MCF 10A (cell line): Measurements from ENCODE around the gene KRT77. TPM values are rescaled to one million over a fixed set of nuclear protein-coding genes. Genes with fewer than 3 reads are reported as not detected.

Experiments used
- BruUV-seq: library from RNA; stranded (reverse); fragments of 400-500 nt; replicated peaks from 2 replicates; lab custom pipeline; 2021; lab: Mats Ljungman, UMichigan
- CTCF ChIA-PET: fragments of 300-600 bp; sonication (Branson Sonifier 250); formaldehyde crosslinking; extraction: SDS; loops from one replicate; lab custom pipeline; 2021; ENCODE audit warnings: antibody characterized with exemption, inconsistent platforms; lab: Yijun Ruan, JAX
- POLR2A ChIA-PET: fragments of 300-600, 350-650 bp; sonication (Branson Sonifier 250); formaldehyde crosslinking; extraction: SDS; loops from one replicate; lab custom pipeline; 2020; ENCODE audit warnings: antibody characterized with exemption, inconsistent platforms; lab: Yijun Ruan, JAX
- DNase-seq: peaks from one replicate; pipeline ENCODE4 v3.0.0-alpha.2; 2018; ENCODE audit not compliant: unreplicated experiment
- H3K27ac Mint-ChIP-seq: one replicate; pipeline ENCODE4 v1.8.0; 2022; ENCODE audit warnings: mild to moderate bottlenecking, low read depth, mixed read lengths; ENCODE audit not compliant: unreplicated experiment
- H3K27me3 Mint-ChIP-seq: one replicate; pipeline ENCODE4 v1.8.0; 2022; ENCODE audit warnings: mixed read lengths; ENCODE audit not compliant: insufficient read depth, unreplicated experiment
- H3K36me3 Mint-ChIP-seq: one replicate; pipeline ENCODE4 v1.8.0; 2022; ENCODE audit warnings: mild to moderate bottlenecking, moderate library complexity, mixed read lengths; ENCODE audit not compliant: insufficient read depth, unreplicated experiment
- H3K4me1 Mint-ChIP-seq: one replicate; pipeline ENCODE4 v1.8.0; 2022; ENCODE audit warnings: mixed read lengths; ENCODE audit not compliant: insufficient read depth, unreplicated experiment
- H3K4me3 Mint-ChIP-seq: one replicate; pipeline ENCODE4 v1.8.0; 2022; ENCODE audit warnings: mild to moderate bottlenecking, moderate library complexity, mixed read lengths; ENCODE audit not compliant: unreplicated experiment
- H3K9me3 Mint-ChIP-seq: one replicate; pipeline ENCODE4 v1.8.0; 2022; ENCODE audit warnings: mixed read lengths; ENCODE audit not compliant: unreplicated experiment
- intact Hi-C: fragments of 100-400 bp; cut with micrococcal nuclease; formaldehyde crosslinking; loops from 2 replicates; pipeline ENCODE4 v1.14.1; 2022
- total RNA-seq: library from RNA; stranded (reverse); gene quantifications from 2 replicates; pipeline ENCODE4 v1.2.3, GENCODE V29; 2022
- TF ChIP-seq, protein P1 (sequence below): fragments of 200-600 bp; IDR thresholded peaks from one replicate; pipeline ENCODE4 v1.8.0; 2022; ENCODE audit warnings: antibody characterized with exemption, mild to moderate bottlenecking; ENCODE audit not compliant: unreplicated experiment

The KRT77 gene
- total RNA-seq, 1 experiment from 2014 or later = not detected

DNA sequence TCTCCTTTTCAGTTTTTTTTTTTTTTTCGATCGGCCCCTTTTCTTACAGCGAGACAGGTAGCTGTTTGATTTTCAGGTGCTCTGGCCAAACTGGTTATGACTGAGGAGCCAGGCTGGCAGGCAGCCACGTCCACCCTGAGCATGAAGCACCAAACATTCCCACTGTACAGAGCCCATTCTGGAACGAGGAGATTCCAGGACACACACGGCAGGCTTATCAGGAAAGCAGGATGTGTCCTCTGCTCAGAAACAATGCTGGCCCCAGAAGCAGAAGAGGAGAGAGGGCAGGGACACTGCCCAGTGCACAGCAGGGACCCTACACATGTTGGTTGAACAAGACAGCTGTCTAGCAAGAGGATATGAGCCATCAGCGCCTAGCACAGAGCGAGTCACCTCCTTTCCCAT is 47.6 kb downstream of the KRT77 start:
- DNase-seq = peak; percentile 13
- Mint-ChIP-seq H3K4me1 (peaks cover 7% of the 10 kb centered on the region), H3K4me3 (no peak overlapping the region), H3K27ac (no peak overlapping the region), H3K27me3 (peaks cover 65% of the 10 kb centered on the region), H3K9me3 (no peaks in the 10 kb centered on the region), H3K36me3 (no peaks in the 10 kb centered on the region)
- ChIA-PET CTCF (interaction anchor here (0.6 to 1.3 kb wide), 6 partner anchors 9 to 300 kb away, joined by 3 to 7 read pairs (median 4); no protein-coding TSS in a partner anchor), POLR2A (interaction anchor here (1.4 kb wide), 1 partner anchor 10 kb away, joined by 3 read pairs; no protein-coding TSS in a partner anchor)
- intact Hi-C loops = no loop called here
- BruUV-seq = no TSS peak
- TF ChIP-seq, protein P1, sequence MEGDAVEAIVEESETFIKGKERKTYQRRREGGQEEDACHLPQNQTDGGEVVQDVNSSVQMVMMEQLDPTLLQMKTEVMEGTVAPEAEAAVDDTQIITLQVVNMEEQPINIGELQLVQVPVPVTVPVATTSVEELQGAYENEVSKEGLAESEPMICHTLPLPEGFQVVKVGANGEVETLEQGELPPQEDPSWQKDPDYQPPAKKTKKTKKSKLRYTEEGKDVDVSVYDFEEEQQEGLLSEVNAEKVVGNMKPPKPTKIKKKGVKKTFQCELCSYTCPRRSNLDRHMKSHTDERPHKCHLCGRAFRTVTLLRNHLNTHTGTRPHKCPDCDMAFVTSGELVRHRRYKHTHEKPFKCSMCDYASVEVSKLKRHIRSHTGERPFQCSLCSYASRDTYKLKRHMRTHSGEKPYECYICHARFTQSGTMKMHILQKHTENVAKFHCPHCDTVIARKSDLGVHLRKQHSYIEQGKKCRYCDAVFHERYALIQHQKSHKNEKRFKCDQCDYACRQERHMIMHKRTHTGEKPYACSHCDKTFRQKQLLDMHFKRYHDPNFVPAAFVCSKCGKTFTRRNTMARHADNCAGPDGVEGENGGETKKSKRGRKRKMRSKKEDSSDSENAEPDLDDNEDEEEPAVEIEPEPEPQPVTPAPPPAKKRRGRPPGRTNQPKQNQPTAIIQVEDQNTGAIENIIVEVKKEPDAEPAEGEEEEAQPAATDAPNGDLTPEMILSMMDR = no peak

DNA sequence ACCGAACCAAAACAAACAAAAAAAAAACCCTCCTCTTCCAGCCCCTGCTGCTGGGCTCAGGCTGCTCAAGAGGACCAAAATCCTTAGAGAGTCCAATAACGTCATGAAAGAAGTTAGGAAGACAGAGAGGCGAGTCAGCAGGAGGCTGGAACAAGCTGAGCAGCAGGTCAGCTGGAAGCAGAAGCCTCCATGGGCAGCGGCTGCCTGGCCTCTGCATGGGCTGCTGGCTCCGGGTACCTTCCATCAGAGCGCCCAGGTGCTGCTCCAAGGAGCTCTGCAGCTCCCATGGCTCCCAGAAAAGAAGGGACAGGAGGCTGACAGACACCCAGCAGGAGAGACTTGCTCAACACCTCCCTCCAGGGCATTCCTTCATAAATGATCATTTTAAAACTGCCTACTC is 48.1 kb downstream of the KRT77 start:
- CTCF ChIA-PET = interaction anchor here (0.6 to 1.3 kb wide), 7 partner anchors 8 to 301 kb away, joined by 3 to 7 read pairs (median 4); no protein-coding TSS in a partner anchor
- TF ChIP-seq, protein P1 = no peak
- peak; percentile 28 for DNase-seq
- H3K4me1 Mint-ChIP-seq = peaks cover 7% of the 10 kb centered on the region
- POLR2A ChIA-PET = interaction anchor here (0.7 to 1.4 kb wide), 2 partner anchors 10 to 75 kb away, joined by 3 read pairs; no protein-coding TSS in a partner anchor
- no peak overlapping the region for H3K4me3 Mint-ChIP-seq
- no TSS peak for BruUV-seq
- peaks cover 69% of the 10 kb centered on the region for H3K27me3 Mint-ChIP-seq
- H3K27ac Mint-ChIP-seq = no peak overlapping the region
- intact Hi-C loops = no loop called here
- H3K9me3 Mint-ChIP-seq = no peaks in the 10 kb centered on the region
- H3K36me3 Mint-ChIP-seq = no peaks in the 10 kb centered on the region

DNA sequence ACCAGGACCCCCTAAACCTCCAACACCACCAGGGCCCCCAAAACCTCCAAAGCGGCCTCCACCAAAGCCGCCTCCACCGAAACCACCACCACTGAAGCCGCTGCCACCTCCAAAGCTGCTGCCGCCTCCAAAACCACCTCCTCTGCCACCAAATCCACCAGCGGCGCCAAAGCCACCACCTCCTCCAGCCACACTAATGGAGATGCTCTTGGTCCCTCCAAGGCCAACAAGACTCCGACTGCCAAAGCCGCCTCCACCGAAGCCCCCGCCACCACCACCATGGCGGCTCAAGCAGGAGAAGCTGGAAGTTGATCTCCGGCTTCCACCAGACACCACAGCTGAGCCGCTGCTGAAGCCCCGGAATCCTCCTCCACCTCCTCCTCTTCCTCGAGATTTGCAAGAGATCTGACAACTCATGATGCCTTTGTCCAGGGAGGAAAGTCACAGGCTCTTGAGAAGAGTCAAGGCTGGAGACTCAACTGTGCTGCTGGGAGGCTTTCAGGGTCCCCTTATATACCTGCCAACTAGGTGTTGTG is 51.5 kb downstream of the KRT77 start, which contains the start of gene KRT2:
KRT2 (minus strand) TSS at position 486 of the 536 bp plus-strand sequence; CDS start at position 417, 69 bp downstream.
- Mint-ChIP-seq H3K4me1 (peaks cover 7% of the 10 kb centered on the region), H3K9me3 (no peaks in the 10 kb centered on the region), H3K27ac (no peak within 1 kb of the TSS), H3K27me3 (peaks cover 62% of the 10 kb centered on the region), H3K4me3 (no peak within 1 kb of the TSS), H3K36me3 (no peaks in the 10 kb centered on the region)
- BruUV-seq = no TSS peak
- intact Hi-C loops = no loop called here
- no peak for DNase-seq
- POLR2A ChIA-PET = no interaction called here
- CTCF ChIA-PET = interaction anchor here (0.8 kb wide), 1 partner anchor 500 kb away, joined by 3 read pairs; no protein-coding TSS in a partner anchor
- TF ChIP-seq, protein P1 = no peak

DNA sequence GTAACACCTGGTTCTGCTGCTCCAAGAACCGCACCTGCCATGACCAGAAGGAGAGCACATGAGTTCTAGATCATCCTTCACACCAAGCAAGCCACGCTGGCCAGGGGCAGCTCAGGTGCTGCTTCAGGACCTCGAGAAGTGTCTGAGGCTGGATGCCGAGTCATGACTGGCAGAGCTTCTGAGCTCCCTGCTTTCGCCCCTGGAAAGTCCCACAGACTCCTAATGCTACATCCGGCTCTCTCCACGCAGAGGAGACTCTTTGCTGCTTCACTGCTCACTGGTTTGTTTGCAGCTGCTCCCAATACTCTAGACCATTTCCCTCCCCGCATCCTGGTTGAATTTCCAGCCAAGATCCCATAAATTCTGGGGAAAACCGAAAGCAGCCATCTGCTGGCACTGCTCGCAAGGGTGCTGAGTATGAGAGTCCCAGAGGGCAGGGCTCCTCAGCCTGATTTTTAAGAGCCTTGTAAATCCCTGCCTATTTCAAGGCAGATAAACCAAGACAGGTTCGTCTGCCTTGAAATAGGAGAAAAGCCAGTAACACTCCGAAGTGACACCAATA is 52.7 kb downstream of the KRT77 start:
- no peak for DNase-seq
- Mint-ChIP-seq H3K27me3 (peaks cover 50% of the 10 kb centered on the region), H3K4me3 (no peak overlapping the region), H3K36me3 (no peaks in the 10 kb centered on the region), H3K27ac (no peak overlapping the region), H3K4me1 (peaks cover 4% of the 10 kb centered on the region), H3K9me3 (no peaks in the 10 kb centered on the region)
- intact Hi-C loops = no loop called here
- CTCF ChIA-PET = no interaction called here
- BruUV-seq = no TSS peak
- POLR2A ChIA-PET = no interaction called here
- TF ChIP-seq, protein P1 = no peak
